ENCODE results near the gene ZNF700. TPM values are rescaled to one million over a fixed set of nuclear protein-coding genes. Genes with fewer than 3 reads are reported as not detected.
A peak's percentile ranks its signal among the peaks of the same experiment; 100 is the strongest.
"Not testable (repeated sequence)": the region's sequence is repeated elsewhere in the genome, so short reads cannot be mapped to it uniquely, and the experiment has no call there.

ZNF700 gene
- total RNA-seq, 1 donor from 2014 or later: 4.4 TPM

- DNase-seq (ENCODE audit: low spot score in 2 of 2): no peak
- Histone ChIP-seq H3K9me3 (peaks cover 96 to 100% of the 10 kb centered on the region in 2 donors), H3K4me3 (peak overlapping the region in 1 of 2 donors; percentile 7), H3K27ac (no peak overlapping the region), H3K4me1 (no peaks in the 10 kb centered on the region), H3K36me3 (peaks cover 58 to 70% of the 10 kb centered on the region in 2 donors), H3K27me3 (no peaks in the 10 kb centered on the region)
- intact Hi-C loops (cut with DNase I): no loop called here
- no peak for TF ChIP-seq CTCF (IDR thresholded peaks at IDR 0.05)
Measured at GRCh38 chr19:11948646-11949045, 23.7 kb downstream of the ZNF700 start.

- H3K4me3 ChIP-seq: peak overlapping the region in 1 of 2 donors; percentile 18
- TF ChIP-seq CTCF (IDR thresholded peaks at IDR 0.05): no peak
- intact Hi-C loops (cut with DNase I): no loop called here
- no peak overlapping the region for H3K27ac ChIP-seq
- no peak for DNase-seq (ENCODE audit: low spot score in 2 of 2)
- peaks cover 54 to 64% of the 10 kb centered on the region in 2 donors for H3K36me3 ChIP-seq
- no peaks in the 10 kb centered on the region for H3K27me3 ChIP-seq
- peaks cover 90 to 100% of the 10 kb centered on the region in 2 donors for H3K9me3 ChIP-seq
- H3K4me1 ChIP-seq: no peaks in the 10 kb centered on the region
Measured at GRCh38 chr19:11949201-11949600, 24.3 kb downstream of the ZNF700 start.

DNA sequence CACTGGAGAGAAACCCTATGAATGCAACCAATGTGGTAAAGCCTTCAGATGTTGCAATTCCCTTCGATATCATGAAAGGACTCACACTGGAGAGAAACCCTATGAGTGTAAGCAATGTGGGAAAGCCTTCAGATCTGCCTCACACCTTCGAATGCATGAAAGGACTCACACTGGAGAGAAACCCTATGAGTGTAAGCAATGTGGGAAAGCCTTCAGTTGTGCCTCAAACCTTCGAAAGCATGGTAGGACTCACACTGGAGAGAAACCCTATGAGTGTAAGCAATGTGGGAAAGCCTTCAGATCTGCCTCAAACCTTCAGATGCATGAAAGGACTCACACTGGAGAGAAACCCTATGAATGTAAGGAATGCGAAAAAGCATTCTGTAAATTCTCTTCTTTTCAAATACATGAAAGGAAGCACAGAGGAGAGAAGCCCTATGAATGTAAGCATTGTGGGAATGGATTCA lies 24.7 kb downstream of the ZNF700 start:
- H3K27me3 ChIP-seq; intact Hi-C loops (cut with DNase I); H3K27ac ChIP-seq; H3K4me1 ChIP-seq; DNase-seq (ENCODE audit: low spot score in 2 of 2): not testable (repeated sequence)
- Histone ChIP-seq H3K9me3 (peaks cover 86 to 100% of the 10 kb centered on the region in 2 donors), H3K4me3 (peak overlapping the region in 1 of 2 donors; percentile 18), H3K36me3 (peaks cover 50 to 60% of the 10 kb centered on the region in 2 donors)

DNA sequence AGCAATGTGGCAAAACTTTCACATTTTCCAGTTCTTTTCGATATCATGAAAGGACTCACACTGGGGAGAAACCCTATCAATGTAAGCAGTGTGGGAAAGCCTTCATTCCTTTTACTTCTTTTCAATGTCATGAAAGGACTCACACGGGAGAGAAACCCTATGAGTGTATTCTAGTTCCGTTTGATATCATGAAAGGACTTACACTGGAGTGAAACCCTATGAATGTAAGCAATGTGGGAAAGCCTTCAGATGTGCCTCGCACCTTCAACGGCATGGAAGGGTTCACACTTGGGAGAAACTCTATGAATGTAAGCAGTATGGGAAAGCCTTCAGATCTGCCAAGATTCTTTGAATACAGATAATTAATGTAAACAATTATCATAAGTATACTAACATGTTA lies 25.4 kb downstream of the ZNF700 start:
- H3K27me3 ChIP-seq: no peaks in the 10 kb centered on the region
- peaks cover 79 to 100% of the 10 kb centered on the region in 2 donors for H3K9me3 ChIP-seq
- no peak for DNase-seq (ENCODE audit: low spot score in 2 of 2)
- H3K4me3 ChIP-seq: peak overlapping the region in 1 of 2 donors; percentile 18
- H3K4me1 ChIP-seq: no peaks in the 10 kb centered on the region
- intact Hi-C loops (cut with DNase I): no loop called here
- no peak overlapping the region for H3K27ac ChIP-seq
- peaks cover 43 to 53% of the 10 kb centered on the region in 2 donors for H3K36me3 ChIP-seq
- TF ChIP-seq CTCF (IDR thresholded peaks at IDR 0.05): no peak

GRCh38 chr19:11963566-11964355 lies 38.9 kb downstream of the ZNF700 start:
- Histone ChIP-seq H3K4me1 (peaks cover 9 to 17% of the 10 kb centered on the region in 2 donors), H3K4me3 (peak overlapping the region in 1 of 2 donors; percentile 87), H3K36me3 (no peaks in the 10 kb centered on the region), H3K27ac (peak overlapping the region; percentile 94), H3K9me3 (no peaks in the 10 kb centered on the region), H3K27me3 (no peaks in the 10 kb centered on the region)
- peak; percentile 83 to 91 (median 89) for TF ChIP-seq CTCF (IDR thresholded peaks at IDR 0.05)
- peak; percentile 46 to 90 for DNase-seq (ENCODE audit: low spot score in 2 of 2)
- intact Hi-C loops (cut with DNase I): loop anchor here (1.0 to 5.0 kb wide), 8 partner anchors 25 to 331 kb away; partner anchors contain the start of genes ZNF136, ZNF20, ZNF433 and ZNF44

DNA sequence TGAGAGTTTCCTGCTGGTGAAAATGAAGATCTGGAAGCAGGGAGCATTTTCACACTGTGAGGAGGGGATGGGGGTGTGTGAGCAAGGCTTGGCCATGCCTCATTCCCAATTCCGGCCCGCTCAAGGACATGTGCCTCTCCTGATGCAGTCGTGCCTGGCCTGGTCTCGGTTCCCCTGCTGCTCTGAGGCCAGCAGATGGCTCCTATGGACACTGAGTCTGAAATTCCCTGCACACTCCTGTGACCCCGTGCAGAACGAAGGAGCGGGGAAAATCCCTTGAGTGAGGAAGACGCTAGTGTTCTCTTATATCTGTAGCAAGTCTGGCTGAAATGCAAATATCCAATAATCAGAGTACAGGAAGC lies 39.6 kb downstream of the ZNF700 start:
- H3K4me1 ChIP-seq: peaks cover 9 to 17% of the 10 kb centered on the region in 2 donors
- H3K27me3 ChIP-seq: no peaks in the 10 kb centered on the region
- no peak for DNase-seq (ENCODE audit: low spot score in 2 of 2)
- H3K36me3 ChIP-seq: peaks cover 0 to 3% of the 10 kb centered on the region in 2 donors
- TF ChIP-seq CTCF (IDR thresholded peaks at IDR 0.05): peak in 1 of 3 experiments; percentile 25
- no peaks in the 10 kb centered on the region for H3K9me3 ChIP-seq
- H3K4me3 ChIP-seq: peak overlapping the region; percentile 72 to 87
- intact Hi-C loops (cut with DNase I): loop anchor here (1.0 to 5.0 kb wide), 8 partner anchors 24 to 330 kb away; partner anchors contain the start of genes ZNF136, ZNF20, ZNF433 and ZNF44
- peak overlapping the region; percentile 94 for H3K27ac ChIP-seq
